Kidney epithelial cell (primary cell): ENCODE results near the gene JARID2. TPM values are rescaled to one million over a fixed set of nuclear protein-coding genes. Genes with fewer than 3 reads are reported as not detected.

Experiments
- DNase-seq: peaks from one replicate; pipeline ENCODE4 v3.0.0-alpha.2; 2010; ENCODE audit warnings: low read depth
- H3K27me3 ChIP-seq: 2 replicates; pipeline ENCODE4 v1.6.0; 2011; ENCODE audit warnings: low read length; ENCODE audit not compliant: control insufficient read depth, insufficient read depth
- H3K36me3 ChIP-seq: 2 replicates; pipeline ENCODE4 v1.5.1; 2011; ENCODE audit warnings: low read length; ENCODE audit not compliant: control insufficient read depth, insufficient read depth
- H3K4me3 ChIP-seq: 2 replicates; pipeline ENCODE4 v1.5.1; 2011; ENCODE audit warnings: low read depth, mild to moderate bottlenecking, control low read depth, low read length
- total RNA-seq: library from RNA; depleted of rRNA; stranded (reverse); fragments of >200 nt; gene quantifications from 2 replicates; pipeline ENCODE4 v1.2.3, GENCODE V29; 2015
- TF ChIP-seq, protein P1 (sequence below): IDR thresholded peaks from 2 replicates; pipeline ENCODE4 v1.5.1; 2011; ENCODE audit warnings: mild to moderate bottlenecking, moderate library complexity, low read length, control low read depth, inconsistent platforms; ENCODE audit not compliant: insufficient read depth, poor library complexity, severe bottlenecking

Gene JARID2
- total RNA-seq, 1 donor from 2014 or later, result 15.2 TPM

DNA sequence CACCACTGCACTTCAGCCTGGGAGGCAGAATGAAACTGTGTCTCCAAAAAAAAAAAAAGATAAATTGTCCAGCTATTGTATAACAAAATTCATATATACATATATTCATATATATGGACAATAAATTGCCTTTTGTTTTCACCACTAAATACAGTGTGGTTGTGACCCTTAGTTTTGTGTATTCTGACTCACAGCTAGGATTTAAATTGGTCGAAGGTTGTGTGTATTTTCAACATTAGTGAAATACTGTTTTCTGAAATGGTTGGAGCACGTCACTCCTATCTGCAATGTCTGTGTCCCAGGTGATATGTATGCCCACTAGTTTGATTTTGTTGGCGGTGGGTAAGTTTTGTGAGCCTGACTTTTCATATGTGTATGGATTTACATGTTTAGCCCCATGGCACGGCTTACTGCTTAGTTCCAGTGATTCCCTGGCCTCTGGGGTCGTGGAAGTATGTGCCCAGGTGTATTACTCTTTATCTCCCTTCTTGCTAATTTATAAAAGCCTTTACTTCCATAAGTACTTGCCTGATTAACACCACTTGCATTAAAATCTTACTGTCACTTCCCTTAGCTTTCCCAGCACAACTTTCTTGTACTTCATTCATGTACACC, 33.3 kb downstream of the JARID2 start:
- DNase-seq, result no peak
- Histone ChIP-seq H3K36me3 (no peaks in the 10 kb centered on the region), H3K4me3 (no peak overlapping the region), H3K27me3 (no peaks in the 10 kb centered on the region)
- TF ChIP-seq, protein P1, sequence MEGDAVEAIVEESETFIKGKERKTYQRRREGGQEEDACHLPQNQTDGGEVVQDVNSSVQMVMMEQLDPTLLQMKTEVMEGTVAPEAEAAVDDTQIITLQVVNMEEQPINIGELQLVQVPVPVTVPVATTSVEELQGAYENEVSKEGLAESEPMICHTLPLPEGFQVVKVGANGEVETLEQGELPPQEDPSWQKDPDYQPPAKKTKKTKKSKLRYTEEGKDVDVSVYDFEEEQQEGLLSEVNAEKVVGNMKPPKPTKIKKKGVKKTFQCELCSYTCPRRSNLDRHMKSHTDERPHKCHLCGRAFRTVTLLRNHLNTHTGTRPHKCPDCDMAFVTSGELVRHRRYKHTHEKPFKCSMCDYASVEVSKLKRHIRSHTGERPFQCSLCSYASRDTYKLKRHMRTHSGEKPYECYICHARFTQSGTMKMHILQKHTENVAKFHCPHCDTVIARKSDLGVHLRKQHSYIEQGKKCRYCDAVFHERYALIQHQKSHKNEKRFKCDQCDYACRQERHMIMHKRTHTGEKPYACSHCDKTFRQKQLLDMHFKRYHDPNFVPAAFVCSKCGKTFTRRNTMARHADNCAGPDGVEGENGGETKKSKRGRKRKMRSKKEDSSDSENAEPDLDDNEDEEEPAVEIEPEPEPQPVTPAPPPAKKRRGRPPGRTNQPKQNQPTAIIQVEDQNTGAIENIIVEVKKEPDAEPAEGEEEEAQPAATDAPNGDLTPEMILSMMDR, result no peak

DNA sequence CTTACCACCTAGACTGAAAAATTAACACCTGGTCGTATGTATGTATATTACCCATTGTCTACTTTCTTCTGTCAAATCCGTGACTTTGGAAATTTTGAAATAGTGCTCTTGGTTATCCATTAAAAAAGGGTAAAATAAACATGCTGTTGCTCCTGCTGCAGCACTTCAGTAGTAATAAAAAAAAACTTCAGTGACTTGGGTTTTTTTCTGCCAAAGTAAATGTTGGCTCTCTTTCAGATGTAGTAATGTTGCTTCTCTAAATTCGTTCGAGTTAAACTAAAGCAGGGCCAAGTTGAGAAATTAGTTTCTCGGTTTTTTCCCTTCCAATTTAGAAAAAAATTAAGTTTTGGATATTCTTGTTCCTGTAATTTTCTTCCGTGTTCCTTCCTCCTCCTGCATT, 34.2 kb downstream of the JARID2 start:
- no peak for DNase-seq
- Histone ChIP-seq H3K27me3 (no peaks in the 10 kb centered on the region), H3K4me3 (no peak overlapping the region), H3K36me3 (no peaks in the 10 kb centered on the region)
- TF ChIP-seq, protein P1, result no peak

DNA sequence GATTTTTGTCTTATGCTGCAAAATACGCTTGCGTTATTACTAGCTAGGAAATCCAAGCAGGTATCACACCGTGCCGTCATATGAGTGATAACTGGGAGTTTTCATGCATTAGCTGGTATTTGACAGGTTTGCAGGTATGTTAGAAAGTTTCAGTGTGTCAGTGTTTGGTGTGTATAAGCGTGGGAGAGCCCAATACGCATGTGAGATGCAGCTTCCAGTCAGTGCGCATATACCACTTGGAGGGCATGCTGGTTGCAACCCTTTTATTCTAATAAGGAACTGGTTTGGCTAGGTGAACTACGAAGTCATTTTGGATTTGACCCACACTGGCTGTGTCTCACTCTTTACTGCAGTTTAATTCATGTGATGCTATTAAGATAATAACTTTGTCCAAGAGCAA, 35.1 kb downstream of the JARID2 start:
- Histone ChIP-seq H3K36me3 (no peaks in the 10 kb centered on the region), H3K4me3 (no peak overlapping the region), H3K27me3 (no peaks in the 10 kb centered on the region)
- TF ChIP-seq, protein P1, result no peak
- DNase-seq, result no peak

GRCh38 chr6:15282334-15282733, 36.5 kb downstream of the JARID2 start:
- no peaks in the 10 kb centered on the region for H3K27me3 ChIP-seq
- H3K4me3 ChIP-seq, result no peak overlapping the region
- H3K36me3 ChIP-seq, result no peaks in the 10 kb centered on the region
- no peak for DNase-seq
- TF ChIP-seq, protein P1, result no peak

DNA sequence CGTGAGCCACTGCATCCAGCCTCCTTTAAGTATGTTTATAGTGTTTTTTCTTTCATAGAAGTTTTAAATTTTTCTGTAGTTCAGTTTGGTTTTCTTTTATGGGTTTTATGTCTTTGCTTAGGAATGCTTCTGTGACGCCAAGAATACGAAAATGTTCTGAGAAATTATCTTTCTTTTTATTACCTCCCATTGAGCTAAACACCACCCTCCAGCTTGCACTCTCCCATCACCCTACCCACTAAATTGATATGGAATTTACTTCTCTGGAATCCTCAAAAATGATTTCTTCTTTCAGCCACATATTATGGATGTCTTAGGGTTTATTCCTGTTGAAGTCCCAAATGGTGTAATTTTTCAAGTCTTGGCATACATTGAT, 38.1 kb downstream of the JARID2 start:
- Histone ChIP-seq H3K27me3 (no peaks in the 10 kb centered on the region), H3K4me3 (no peak overlapping the region), H3K36me3 (no peaks in the 10 kb centered on the region)
- no peak for DNase-seq
- TF ChIP-seq, protein P1, result no peak

DNA sequence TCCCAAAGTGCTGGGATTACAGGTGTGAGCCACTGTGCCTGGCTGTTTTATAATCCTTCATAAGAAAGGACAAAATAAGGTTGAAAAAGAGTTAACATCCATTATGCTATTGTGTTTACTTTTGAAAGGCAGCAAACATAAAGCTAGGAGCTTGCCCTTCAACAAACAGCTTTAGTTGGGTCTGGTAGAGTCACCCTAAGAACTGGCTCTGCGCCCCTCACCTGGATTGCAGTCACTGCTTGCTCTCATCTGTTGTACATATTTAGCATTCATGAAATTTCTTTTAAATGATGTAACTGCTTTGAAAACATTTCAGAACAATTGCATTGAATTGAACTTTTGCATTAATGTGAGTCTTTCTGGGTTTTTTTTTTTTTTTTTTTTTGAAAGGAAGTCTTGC, 38.9 kb downstream of the JARID2 start:
- TF ChIP-seq, protein P1, result no peak
- H3K4me3 ChIP-seq, result no peak overlapping the region
- peak; percentile 34 for DNase-seq
- H3K27me3 ChIP-seq, result no peaks in the 10 kb centered on the region
- no peaks in the 10 kb centered on the region for H3K36me3 ChIP-seq
